ENCODE results near the gene SORBS1.

- TF ChIP-seq CTCF (conservative IDR thresholded peaks at IDR 0.05; ENCODE audit: low read depth, low read length): no peak
- no peak for TF ChIP-seq EZH2 (IDR thresholded peaks at IDR 0.05; ENCODE audit: borderline replicate concordance, low read depth, low read length, poor library complexity, severe bottlenecking)
These were observed 169.0 kb downstream of the SORBS1 start for GRCh38 chr10:95392217-95392584.

Measured in A673 (cell line).